GM21447 (cell line): ENCODE measurements around the gene SH3BP2.

ENCODE experiments used
- ATAC-seq: cut with Tn5 transposase; IDR thresholded peaks from one replicate; pipeline ENCODE4 v1.9.1; 2021; ENCODE audit not compliant: unreplicated experiment

SH3BP2 gene

GRCh38 chr4:2792711-2793585, at the start of gene SH3BP2:
TSS of gene SH3BP2 (plus strand) at chr4:2793085. CDS start at chr4:2820618, 27,533 bp downstream.
- no peak for ATAC-seq

GRCh38 chr4:2743518-2744445, 49.1 kb upstream of the SH3BP2 start:
- ATAC-seq: no peak

- no peak for ATAC-seq
Measured at GRCh38 chr4:2744576-2745270, 48.2 kb upstream of the SH3BP2 start.

- ATAC-seq: no peak
Measured at GRCh38 chr4:2745516-2745915, 47.4 kb upstream of the SH3BP2 start.

GRCh38 chr4:2745981-2746806, 46.7 kb upstream of the SH3BP2 start:
- peak; percentile 85 for ATAC-seq

- no peak for ATAC-seq
Measured at GRCh38 chr4:2746891-2747695, 45.8 kb upstream of the SH3BP2 start.

- ATAC-seq: no peak
Measured at GRCh38 chr4:2750719-2751605, 41.9 kb upstream of the SH3BP2 start.

GRCh38 chr4:2753436-2753835, 39.4 kb upstream of the SH3BP2 start:
- ATAC-seq: no peak

- ATAC-seq: no peak
Measured at GRCh38 chr4:2754848-2755819, 37.8 kb upstream of the SH3BP2 start.

- ATAC-seq: peak; percentile 58
Measured at GRCh38 chr4:2755821-2756690, 36.8 kb upstream of the SH3BP2 start, which contains the start of gene TNIP2. TSS of gene TNIP2 (minus strand) at chr4:2756336. CDS start at chr4:2756289, 47 bp downstream.

GRCh38 chr4:2756691-2757350, 36.1 kb upstream of the SH3BP2 start:
- no peak for ATAC-seq

- ATAC-seq: no peak
Measured at GRCh38 chr4:2757426-2757825, 35.5 kb upstream of the SH3BP2 start.

- ATAC-seq: no peak
Measured at GRCh38 chr4:2761035-2761923, 31.6 kb upstream of the SH3BP2 start.

GRCh38 chr4:2762048-2762447, 30.8 kb upstream of the SH3BP2 start:
- no peak for ATAC-seq
